GM19351 (cell line): ENCODE results near the gene CLTC.

Source experiments
- ATAC-seq: cut with Tn5 transposase; IDR thresholded peaks from one replicate; pipeline ENCODE4 v1.9.1; 2021; ENCODE audit warnings: mild to moderate bottlenecking, moderate library complexity; ENCODE audit not compliant: unreplicated experiment

Gene CLTC

GRCh38 chr17:59723041-59723440 is 103.3 kb downstream of the CLTC start:
- ATAC-seq = no peak

- ATAC-seq = no peak
Observed at GRCh38 chr17:59723607-59724006, 103.9 kb downstream of the CLTC start.

GRCh38 chr17:59725691-59726090 is 106.0 kb downstream of the CLTC start:
- no peak for ATAC-seq

GRCh38 chr17:59727817-59728533 is 108.3 kb downstream of the CLTC start:
- no peak for ATAC-seq

GRCh38 chr17:59730268-59730834 is 110.7 kb downstream of the CLTC start:
- ATAC-seq = no peak

- no peak for ATAC-seq
Observed at GRCh38 chr17:59733697-59734096, 114.0 kb downstream of the CLTC start.

GRCh38 chr17:59734226-59734625 is 114.5 kb downstream of the CLTC start:
- no peak for ATAC-seq

GRCh38 chr17:59737324-59737723 is 117.6 kb downstream of the CLTC start:
- no peak for ATAC-seq

- ATAC-seq = no peak
Observed at GRCh38 chr17:59743842-59744241, 124.1 kb downstream of the CLTC start.

- no peak for ATAC-seq
Observed at GRCh38 chr17:59745040-59745439, 125.3 kb downstream of the CLTC start.
